GM06990 (cell line): ENCODE results near the gene RNF130.

Experiments
- DNase-seq: peaks from one replicate; pipeline ENCODE4 v3.0.0-alpha.2; 2011; ENCODE audit not compliant: insufficient read length; ENCODE audit errors: extremely low read depth
- H3K27me3 ChIP-seq: replicated peaks from 2 replicates; pipeline ENCODE4 v1.6.0; 2011; ENCODE audit warnings: low read length; ENCODE audit not compliant: control insufficient read depth, insufficient read depth
- H3K36me3 ChIP-seq: 2 replicates; pipeline ENCODE4 v1.5.1; 2011; ENCODE audit warnings: low read length; ENCODE audit not compliant: control insufficient read depth, insufficient read depth
- H3K4me3 ChIP-seq: replicated peaks from 2 replicates; pipeline ENCODE4 v1.5.1; 2011; ENCODE audit warnings: low read depth, mild to moderate bottlenecking, control low read depth, low read length
- CTCF ChIP-seq: IDR thresholded peaks from 2 replicates; pipeline ENCODE4 v1.5.1; 2011; ENCODE audit warnings: low read length, control low read depth, mild to moderate bottlenecking, inconsistent platforms; ENCODE audit not compliant: insufficient read depth, poor library complexity, severe bottlenecking

Gene RNF130

DNA sequence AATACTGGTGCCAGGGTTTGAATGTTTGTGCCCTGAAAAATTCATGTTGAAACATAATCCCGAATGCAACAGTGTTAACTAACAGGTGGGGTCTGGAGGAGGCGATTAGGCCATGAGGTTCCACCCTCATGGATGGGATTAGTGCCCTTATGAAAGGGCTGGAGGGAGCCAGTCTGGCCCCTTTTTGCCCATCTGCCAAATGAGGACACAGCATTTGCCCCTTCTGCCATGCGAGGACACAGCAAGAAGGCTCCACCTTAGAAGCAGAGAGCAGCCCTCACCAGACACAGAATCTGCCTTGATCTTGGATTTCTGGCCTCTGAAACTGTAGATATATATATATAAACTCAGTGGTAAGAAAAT, 32.6 kb upstream of the RNF130 start:
- Histone ChIP-seq H3K36me3 (no peaks in the 10 kb centered on the region), H3K27me3 (no peaks in the 10 kb centered on the region), H3K4me3 (no peak overlapping the region)
- no peak for DNase-seq
- TF ChIP-seq CTCF, result no peak

DNA sequence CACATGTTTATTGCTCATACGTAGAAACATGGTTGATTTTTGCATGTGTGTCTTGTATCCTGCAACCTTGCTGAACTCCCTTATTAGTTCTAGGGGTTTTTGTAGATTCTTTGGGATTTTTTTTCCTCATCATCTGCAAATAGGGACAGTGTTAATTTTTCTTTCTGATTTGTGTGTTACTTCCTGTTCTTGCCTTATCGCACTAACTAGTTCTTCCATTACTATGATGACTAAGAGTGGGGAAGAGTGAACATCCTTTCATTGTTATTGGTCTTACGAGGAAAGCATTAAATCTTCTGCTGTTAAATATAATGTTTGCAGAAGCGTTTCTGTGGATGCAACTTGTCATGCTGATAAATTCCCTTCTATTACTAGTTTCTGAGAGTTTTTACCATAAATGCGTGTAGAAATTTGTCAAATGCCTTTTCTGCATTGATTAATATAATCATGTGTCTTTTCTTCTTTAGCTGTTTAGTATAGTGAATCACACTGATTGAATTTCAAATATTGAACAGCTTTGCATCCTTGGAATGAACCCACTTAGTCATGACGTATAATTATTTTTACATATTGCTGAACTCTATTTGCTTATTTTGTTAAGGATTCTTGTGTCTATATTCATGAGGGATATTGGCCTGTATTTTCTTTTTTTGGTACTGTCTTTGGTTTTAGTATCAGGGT, 32.1 kb upstream of the RNF130 start:
- no peak for DNase-seq
- Histone ChIP-seq H3K4me3 (no peak overlapping the region), H3K36me3 (no peaks in the 10 kb centered on the region), H3K27me3 (no peaks in the 10 kb centered on the region)
- TF ChIP-seq CTCF, result no peak

- H3K4me3 ChIP-seq, result no peak overlapping the region
- H3K27me3 ChIP-seq, result no peaks in the 10 kb centered on the region
- H3K36me3 ChIP-seq, result no peaks in the 10 kb centered on the region
- no peak for TF ChIP-seq CTCF
- no peak for DNase-seq
Observed at GRCh38 chr5:180102636-180103035, 31.1 kb upstream of the RNF130 start.

DNA sequence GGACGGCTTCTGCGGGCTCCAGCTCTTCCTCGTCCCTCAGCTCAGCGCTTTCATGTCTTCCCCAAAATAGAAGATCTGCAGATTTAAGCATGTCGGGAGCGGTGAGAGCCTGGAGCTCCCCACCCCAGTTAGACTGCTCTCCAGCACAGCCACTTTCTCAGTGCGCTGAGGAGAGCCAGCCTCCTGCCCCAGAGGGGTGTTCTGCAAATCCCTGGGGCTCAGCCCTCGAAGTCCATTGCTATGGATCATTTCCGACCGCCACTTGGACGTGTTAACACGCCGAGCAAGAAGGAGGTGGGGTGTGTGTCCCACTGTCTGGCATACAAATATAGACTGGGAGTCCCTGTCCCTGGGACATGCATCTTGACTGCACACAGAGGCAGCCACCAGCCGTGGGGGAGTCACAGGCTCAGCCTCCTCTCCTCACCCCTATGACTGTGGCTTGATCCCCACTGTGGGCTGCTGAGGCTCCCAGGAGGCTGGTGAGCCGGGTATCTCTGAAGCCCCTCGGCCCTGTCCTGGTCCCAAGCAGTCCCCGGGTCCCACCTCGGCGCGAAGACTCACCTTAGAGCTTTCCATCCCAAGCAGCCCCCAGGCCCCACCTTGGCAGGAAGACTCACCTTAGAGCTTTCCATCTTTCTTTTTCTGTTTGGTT, 30.0 kb upstream of the RNF130 start:
- no peak for DNase-seq
- no peak overlapping the region for H3K4me3 ChIP-seq
- H3K27me3 ChIP-seq, result no peaks in the 10 kb centered on the region
- no peak for TF ChIP-seq CTCF
- H3K36me3 ChIP-seq, result no peaks in the 10 kb centered on the region

DNA sequence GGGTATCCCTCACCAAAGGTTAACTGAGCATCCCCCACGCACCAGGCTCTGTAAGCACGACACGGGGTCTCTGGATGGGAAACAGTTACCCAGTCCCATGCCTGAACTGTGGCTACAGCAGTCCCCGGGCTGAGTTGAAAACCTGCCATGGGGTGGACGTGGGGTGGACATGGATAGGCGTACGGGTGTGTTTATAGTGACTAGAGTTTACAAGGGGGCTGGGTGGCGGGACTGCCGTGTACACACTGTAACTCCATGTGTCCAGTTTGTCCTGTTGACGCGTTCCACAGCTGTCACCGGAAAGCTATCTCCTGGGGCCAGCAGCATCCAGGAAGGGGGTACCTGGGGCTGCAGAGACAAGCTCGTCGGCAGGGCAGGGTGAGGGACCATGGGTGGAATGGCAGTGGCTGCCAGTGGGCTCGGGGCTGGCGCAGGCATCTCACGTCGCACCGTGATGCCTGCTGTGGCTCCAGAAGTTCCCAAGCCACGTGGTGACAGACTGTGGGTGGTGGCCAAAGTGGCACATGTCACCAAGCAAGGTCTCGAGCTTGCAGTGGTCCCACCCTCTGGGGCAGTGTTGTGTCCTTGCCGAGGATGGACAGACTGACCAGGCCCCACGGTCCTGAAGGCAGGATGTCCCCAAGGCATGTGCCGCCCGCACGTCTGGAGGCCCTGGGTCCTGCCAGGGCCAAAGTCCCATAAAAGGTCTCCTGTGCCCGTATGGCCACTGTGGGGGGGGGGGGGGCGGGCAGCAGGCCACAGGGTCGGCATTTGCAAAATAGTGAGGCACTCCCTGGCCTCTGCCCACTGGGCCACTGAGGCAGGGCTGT, 29.3 kb upstream of the RNF130 start:
- no peak for TF ChIP-seq CTCF
- Histone ChIP-seq H3K27me3 (no peaks in the 10 kb centered on the region), H3K36me3 (no peaks in the 10 kb centered on the region), H3K4me3 (no peak overlapping the region)
- no peak for DNase-seq
